ENCODE results near the gene UGT1A1.

UGT1A1 gene

DNA sequence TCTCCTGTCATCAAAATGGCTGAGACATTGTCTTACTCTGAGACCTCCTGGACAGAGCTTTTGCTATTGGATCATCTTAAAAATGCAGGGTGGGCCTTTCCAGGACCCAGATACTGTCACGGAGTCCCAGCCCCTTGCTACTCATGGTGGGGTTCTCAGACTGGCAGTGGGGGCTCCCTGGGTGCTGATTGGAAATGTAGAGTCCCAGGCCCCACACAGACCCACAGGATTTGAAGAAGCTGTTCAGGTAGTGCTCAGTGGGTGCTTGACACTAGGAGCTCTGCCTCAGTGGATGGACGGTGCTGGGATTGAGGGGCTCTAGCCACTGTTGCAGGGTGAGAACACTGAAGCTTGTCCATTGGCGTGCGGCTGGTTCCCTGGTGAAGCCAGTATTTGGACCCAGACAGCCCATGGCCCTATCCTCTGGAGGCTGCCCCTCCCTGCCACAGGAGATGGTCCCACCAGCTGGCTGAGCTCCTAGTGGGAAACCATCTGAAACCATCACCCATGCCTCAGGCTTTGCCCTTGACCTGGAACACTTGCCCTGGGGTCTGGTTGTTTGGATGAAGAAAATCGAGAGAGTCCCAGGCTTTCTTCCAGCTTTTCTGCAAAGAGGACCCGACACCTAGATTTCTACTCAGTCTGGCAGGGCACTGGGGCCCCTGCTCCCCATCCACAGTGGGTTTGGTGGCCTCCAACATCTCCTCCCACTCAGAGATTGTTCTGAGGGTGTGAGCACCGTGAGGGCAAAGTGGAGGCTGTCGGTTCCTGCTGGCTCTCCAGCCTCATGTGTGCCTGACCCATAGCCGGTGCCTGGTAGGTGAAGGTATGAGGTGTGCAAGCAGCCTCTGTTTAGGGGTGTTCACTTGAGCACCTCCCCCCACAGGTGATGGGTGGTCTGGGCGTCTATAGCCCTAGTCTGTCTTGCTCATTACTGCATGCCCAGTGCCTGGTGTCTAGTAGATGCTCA, 48.2 kb downstream of the UGT1A1 start:
- Histone ChIP-seq H3K27ac (ENCODE audit: low read depth, low read length, severe bottlenecking) (no peak overlapping the region), H3K9me3 (ENCODE audit: control insufficient read depth, low read length) (no peaks in the 10 kb centered on the region), H3K36me3 (ENCODE audit: control insufficient read depth, insufficient read depth, low read length) (no peaks in the 10 kb centered on the region), H3K4me1 (ENCODE audit: control insufficient read depth, insufficient read depth, low read length, poor library complexity, severe bottlenecking) (no peaks in the 10 kb centered on the region), H3K4me3 (ENCODE audit: extremely low read depth, insufficient read depth, low read length, poor library complexity, severe bottlenecking) (no peak overlapping the region)
- WGBS, 2 experiments (ENCODE audit: insufficient coverage in 2 of 2), result 80 to 91% methylated on average over 6 of the region's 10 CpGs

- WGBS, 2 experiments (ENCODE audit: insufficient coverage in 2 of 2), result 80 to 83% methylated on average over 5 to 6 of the region's 6 CpGs
These were observed 50.3 kb downstream of the UGT1A1 start for GRCh38 chr2:233810385-233810784.

DNA sequence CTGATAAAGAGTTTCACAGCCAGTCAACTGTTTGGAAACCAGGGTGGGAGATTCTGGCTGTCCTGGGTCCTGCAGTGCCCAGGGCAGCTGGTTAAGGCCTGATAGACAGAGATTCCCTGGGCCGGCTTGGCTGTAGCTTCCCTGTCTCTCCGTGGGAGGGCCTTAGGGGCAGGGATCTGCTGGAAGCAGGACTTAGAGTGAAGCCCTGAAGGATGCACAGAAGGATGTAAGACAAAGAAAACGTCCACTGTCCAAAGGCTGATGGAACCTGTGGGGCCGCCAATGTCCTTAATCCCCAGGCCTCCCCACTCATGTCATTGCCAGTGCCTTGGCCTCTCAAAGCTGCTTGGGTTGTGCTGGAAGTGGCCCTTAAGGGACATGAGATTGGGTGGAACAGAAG, 51.0 kb downstream of the UGT1A1 start:
- 77 to 92% methylated on average over 2 of the region's 4 CpGs for WGBS, 2 experiments (ENCODE audit: insufficient coverage in 2 of 2)
- H3K4me1 ChIP-seq (ENCODE audit: control insufficient read depth, insufficient read depth, low read length, poor library complexity, severe bottlenecking), result no peaks in the 10 kb centered on the region
- no peak overlapping the region for H3K27ac ChIP-seq (ENCODE audit: low read depth, low read length, severe bottlenecking)
- no peaks in the 10 kb centered on the region for H3K9me3 ChIP-seq (ENCODE audit: control insufficient read depth, low read length)
- no peak overlapping the region for H3K4me3 ChIP-seq (ENCODE audit: extremely low read depth, insufficient read depth, low read length, poor library complexity, severe bottlenecking)
- no peaks in the 10 kb centered on the region for H3K36me3 ChIP-seq (ENCODE audit: control insufficient read depth, insufficient read depth, low read length)

More at GRCh38 chr2:233810385-233810784, 50.3 kb downstream of the UGT1A1 start:
- Histone ChIP-seq H3K36me3 (ENCODE audit: control insufficient read depth, insufficient read depth, low read length) (no peaks in the 10 kb centered on the region), H3K27ac (ENCODE audit: low read depth, low read length, severe bottlenecking) (no peak overlapping the region), H3K4me3 (ENCODE audit: extremely low read depth, insufficient read depth, low read length, poor library complexity, severe bottlenecking) (no peak overlapping the region), H3K4me1 (ENCODE audit: control insufficient read depth, insufficient read depth, low read length, poor library complexity, severe bottlenecking) (no peaks in the 10 kb centered on the region), H3K9me3 (ENCODE audit: control insufficient read depth, low read length) (no peaks in the 10 kb centered on the region)

- Histone ChIP-seq H3K4me3 (ENCODE audit: extremely low read depth, insufficient read depth, low read length, poor library complexity, severe bottlenecking) (no peak overlapping the region), H3K9me3 (ENCODE audit: control insufficient read depth, low read length) (no peaks in the 10 kb centered on the region), H3K27ac (ENCODE audit: low read depth, low read length, severe bottlenecking) (no peak overlapping the region), H3K36me3 (ENCODE audit: control insufficient read depth, insufficient read depth, low read length) (no peaks in the 10 kb centered on the region), H3K4me1 (ENCODE audit: control insufficient read depth, insufficient read depth, low read length, poor library complexity, severe bottlenecking) (no peaks in the 10 kb centered on the region)
- WGBS, 2 experiments (ENCODE audit: insufficient coverage in 2 of 2), result 92 to 95% methylated on average over 2 to 4 of the region's 8 CpGs
These were observed 51.7 kb downstream of the UGT1A1 start for GRCh38 chr2:233811732-233812131.

GRCh38 chr2:233813236-233814055, 53.4 kb downstream of the UGT1A1 start:
- H3K36me3 ChIP-seq (ENCODE audit: control insufficient read depth, insufficient read depth, low read length), result no peaks in the 10 kb centered on the region
- WGBS, 2 experiments (ENCODE audit: insufficient coverage in 2 of 2), result 78 to 93% methylated on average over 2 of the region's 3 CpGs
- H3K4me3 ChIP-seq (ENCODE audit: extremely low read depth, insufficient read depth, low read length, poor library complexity, severe bottlenecking), result no peak overlapping the region
- H3K27ac ChIP-seq (ENCODE audit: low read depth, low read length, severe bottlenecking), result no peak overlapping the region
- H3K9me3 ChIP-seq (ENCODE audit: control insufficient read depth, low read length), result no peaks in the 10 kb centered on the region
- H3K4me1 ChIP-seq (ENCODE audit: control insufficient read depth, insufficient read depth, low read length, poor library complexity, severe bottlenecking), result no peaks in the 10 kb centered on the region

DNA sequence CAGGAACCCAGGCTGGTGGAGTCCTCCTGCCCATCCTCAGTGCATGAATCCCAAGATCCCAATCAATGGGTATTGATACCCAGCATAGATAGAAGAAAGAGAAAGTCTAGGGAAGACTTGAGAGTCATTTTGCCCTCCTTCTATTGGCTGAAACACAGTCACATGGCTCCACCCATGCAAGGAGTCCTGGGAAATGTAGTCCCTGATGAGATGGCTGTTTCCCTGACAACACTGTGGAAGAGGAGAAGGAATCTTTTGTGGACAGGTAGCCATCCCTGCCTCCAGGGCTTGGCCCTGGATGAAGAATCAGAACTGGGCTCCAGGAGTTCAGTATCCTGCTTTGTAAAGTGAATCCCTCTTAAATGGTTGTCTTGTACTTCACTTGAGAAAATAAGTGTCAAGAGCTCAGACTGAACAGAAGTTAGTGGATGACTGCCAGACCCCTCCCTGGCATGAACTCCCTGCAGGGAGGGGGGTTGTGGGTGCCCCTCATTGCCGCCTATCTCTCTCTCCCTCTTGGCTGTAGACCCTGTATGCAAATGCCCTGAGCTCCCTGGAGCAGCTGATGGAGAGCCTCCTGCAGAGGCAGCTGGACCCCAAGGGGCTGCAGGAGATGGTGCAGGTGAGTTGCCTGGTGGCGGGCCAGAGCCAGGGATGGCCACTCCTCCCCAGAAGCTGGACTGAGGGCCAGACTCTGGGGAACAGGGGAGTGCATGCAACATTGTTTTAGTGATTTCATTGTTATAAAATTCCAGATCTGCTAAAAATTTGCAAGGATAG, 54.2 kb downstream of the UGT1A1 start:
- Histone ChIP-seq H3K4me3 (ENCODE audit: extremely low read depth, insufficient read depth, low read length, poor library complexity, severe bottlenecking) (no peak overlapping the region), H3K36me3 (ENCODE audit: control insufficient read depth, insufficient read depth, low read length) (no peaks in the 10 kb centered on the region), H3K4me1 (ENCODE audit: control insufficient read depth, insufficient read depth, low read length, poor library complexity, severe bottlenecking) (no peaks in the 10 kb centered on the region), H3K9me3 (ENCODE audit: control insufficient read depth, low read length) (no peaks in the 10 kb centered on the region), H3K27ac (ENCODE audit: low read depth, low read length, severe bottlenecking) (no peak overlapping the region)
- 79 to 100% methylated on average over 1 to 2 of the region's 2 CpGs for WGBS, 2 experiments (ENCODE audit: insufficient coverage in 2 of 2)

DNA sequence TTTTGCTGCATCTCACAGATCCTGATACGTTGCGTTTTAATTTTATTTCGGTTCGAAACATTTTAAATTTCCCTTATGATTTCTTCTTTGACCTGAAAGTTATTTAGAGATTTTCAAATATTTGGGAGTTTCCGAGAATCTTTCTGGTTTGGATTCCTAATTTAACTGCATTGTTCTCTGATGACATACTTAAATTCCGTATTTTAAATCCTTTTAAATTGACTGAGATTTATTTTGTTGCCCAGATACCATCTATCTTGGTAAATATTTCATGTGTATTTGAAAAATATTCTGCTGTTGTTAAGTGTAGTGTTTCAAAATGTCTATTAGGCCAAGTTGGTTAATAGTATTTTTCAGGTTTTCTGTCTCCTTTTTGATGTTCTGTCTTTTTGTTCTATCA, 55.8 kb downstream of the UGT1A1 start:
- H3K9me3 ChIP-seq (ENCODE audit: control insufficient read depth, low read length), result no peaks in the 10 kb centered on the region

DNA sequence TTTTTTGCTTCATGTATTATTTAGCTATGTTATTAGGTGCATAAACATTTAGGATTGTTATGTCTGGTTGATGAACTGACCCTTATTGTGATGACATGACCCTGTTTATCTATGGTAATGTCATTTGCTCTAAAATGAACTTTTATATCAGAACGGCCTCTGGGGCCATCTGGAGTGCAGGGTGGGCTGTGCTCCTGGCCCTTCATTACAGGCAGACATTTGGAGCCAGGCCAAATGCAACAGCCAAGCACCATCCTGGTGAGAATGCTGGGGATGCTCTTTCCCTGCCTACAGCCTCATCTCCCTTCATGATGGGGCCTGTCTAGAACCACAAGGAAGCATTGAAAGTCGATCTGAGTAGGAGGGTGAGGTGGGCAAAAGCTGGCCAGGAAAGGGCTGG, 56.3 kb downstream of the UGT1A1 start:
- Histone ChIP-seq H3K9me3 (ENCODE audit: control insufficient read depth, low read length) (no peaks in the 10 kb centered on the region), H3K4me3 (ENCODE audit: extremely low read depth, insufficient read depth, low read length, poor library complexity, severe bottlenecking) (no peak overlapping the region), H3K27ac (ENCODE audit: low read depth, low read length, severe bottlenecking) (no peak overlapping the region), H3K4me1 (ENCODE audit: control insufficient read depth, insufficient read depth, low read length, poor library complexity, severe bottlenecking) (no peaks in the 10 kb centered on the region), H3K36me3 (ENCODE audit: control insufficient read depth, insufficient read depth, low read length) (no peaks in the 10 kb centered on the region)
- 86 to 88% methylated on average over 1 of the region's 2 CpGs for WGBS, 2 experiments (ENCODE audit: insufficient coverage in 2 of 2)

More for the DNA sequence above, 55.8 kb downstream of the UGT1A1 start:
- no peaks in the 10 kb centered on the region for H3K36me3 ChIP-seq (ENCODE audit: control insufficient read depth, insufficient read depth, low read length)
- no peak overlapping the region for H3K27ac ChIP-seq (ENCODE audit: low read depth, low read length, severe bottlenecking)
- no peaks in the 10 kb centered on the region for H3K4me1 ChIP-seq (ENCODE audit: control insufficient read depth, insufficient read depth, low read length, poor library complexity, severe bottlenecking)
- WGBS, 2 experiments (ENCODE audit: insufficient coverage in 2 of 2), result 100% methylated on average over 1 of the region's 6 CpGs; no CpG with 5 or more reads in 1 of the 2 experiments
- no peak overlapping the region for H3K4me3 ChIP-seq (ENCODE audit: extremely low read depth, insufficient read depth, low read length, poor library complexity, severe bottlenecking)

DNA sequence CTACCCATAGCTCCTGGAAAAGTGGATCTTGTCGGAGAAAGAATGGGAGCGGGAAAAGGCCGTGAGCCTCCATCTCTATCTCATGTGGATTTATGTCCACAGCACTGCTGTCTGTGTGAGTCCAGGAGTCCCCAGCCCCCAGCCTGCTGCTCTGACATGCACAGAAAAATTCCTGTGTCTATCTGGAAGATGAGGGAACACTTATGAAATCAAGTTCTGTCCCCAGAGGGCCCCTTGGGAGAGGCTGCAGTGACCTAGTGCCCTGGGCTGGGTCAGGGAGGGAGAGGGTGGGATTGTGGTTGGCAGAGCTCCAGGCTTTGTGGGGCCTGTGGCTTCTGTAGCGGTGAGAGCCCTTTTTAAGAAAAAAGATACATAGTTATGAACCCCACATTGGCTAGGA, 56.7 kb downstream of the UGT1A1 start:
- H3K4me3 ChIP-seq (ENCODE audit: extremely low read depth, insufficient read depth, low read length, poor library complexity, severe bottlenecking), result no peak overlapping the region
- no peaks in the 10 kb centered on the region for H3K4me1 ChIP-seq (ENCODE audit: control insufficient read depth, insufficient read depth, low read length, poor library complexity, severe bottlenecking)
- WGBS, 2 experiments (ENCODE audit: insufficient coverage in 2 of 2), result 100% methylated on average over 3 of the region's 4 CpGs; no CpG with 5 or more reads in 1 of the 2 experiments
- H3K9me3 ChIP-seq (ENCODE audit: control insufficient read depth, low read length), result no peaks in the 10 kb centered on the region
- H3K27ac ChIP-seq (ENCODE audit: low read depth, low read length, severe bottlenecking), result no peak overlapping the region
- H3K36me3 ChIP-seq (ENCODE audit: control insufficient read depth, insufficient read depth, low read length), result no peaks in the 10 kb centered on the region

DNA sequence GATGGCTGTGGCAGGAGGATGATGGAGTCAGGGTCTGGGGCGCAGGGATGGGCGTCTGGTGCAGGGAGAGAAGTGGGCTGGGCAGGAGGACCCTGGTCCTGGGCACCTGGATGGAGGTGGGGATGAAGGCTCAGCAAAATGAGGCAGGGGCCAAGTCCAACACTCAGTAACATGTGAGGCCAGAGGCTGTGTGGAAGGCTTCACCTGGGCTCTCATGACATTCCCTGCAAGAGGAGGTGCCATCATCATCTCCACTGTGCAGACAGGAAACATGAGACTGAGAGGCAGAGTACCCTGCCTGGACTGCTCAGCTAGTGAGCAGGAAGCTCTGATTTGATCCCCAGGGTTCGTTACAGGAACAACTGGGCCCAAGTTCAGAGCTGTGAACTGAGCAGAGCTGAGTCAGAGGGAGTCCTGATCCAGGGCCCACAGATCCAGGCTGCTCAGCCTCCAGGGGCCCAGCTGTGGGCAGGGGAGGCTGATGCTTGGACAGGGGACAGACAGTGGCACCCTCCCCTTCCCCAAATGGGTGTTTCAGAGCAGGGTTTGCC, 57.4 kb downstream of the UGT1A1 start:
- H3K36me3 ChIP-seq (ENCODE audit: control insufficient read depth, insufficient read depth, low read length), result no peaks in the 10 kb centered on the region
- WGBS, 2 experiments (ENCODE audit: insufficient coverage in 2 of 2), result 83 to 90% methylated on average over 3 of the region's 3 CpGs
- H3K27ac ChIP-seq (ENCODE audit: low read depth, low read length, severe bottlenecking), result no peak overlapping the region
- no peaks in the 10 kb centered on the region for H3K4me1 ChIP-seq (ENCODE audit: control insufficient read depth, insufficient read depth, low read length, poor library complexity, severe bottlenecking)
- no peaks in the 10 kb centered on the region for H3K9me3 ChIP-seq (ENCODE audit: control insufficient read depth, low read length)
- no peak overlapping the region for H3K4me3 ChIP-seq (ENCODE audit: extremely low read depth, insufficient read depth, low read length, poor library complexity, severe bottlenecking)

Measured in mesodermal cell (in vitro differentiated cells).